Occipital lobe (tissue), 2 donors: ENCODE measurements around the gene TRPV2. TPM values are rescaled to one million over a fixed set of nuclear protein-coding genes. Genes with fewer than 3 reads are reported as not detected.
"Not testable (repeated sequence)": the region's sequence is repeated elsewhere in the genome, so short reads cannot be mapped to it uniquely, and the experiment has no call there.

Source experiments
- DNase-seq: peaks from one replicate; lab custom pipeline; 2025; lab: John Stamatoyannopoulos, UW
- total RNA-seq: library from RNA; depleted of rRNA; stranded (reverse); fragments of >200 nt; gene quantifications from one replicate; pipeline ENCODE4 v1.2.3, GENCODE V29; 2014

The TRPV2 gene, protein sequence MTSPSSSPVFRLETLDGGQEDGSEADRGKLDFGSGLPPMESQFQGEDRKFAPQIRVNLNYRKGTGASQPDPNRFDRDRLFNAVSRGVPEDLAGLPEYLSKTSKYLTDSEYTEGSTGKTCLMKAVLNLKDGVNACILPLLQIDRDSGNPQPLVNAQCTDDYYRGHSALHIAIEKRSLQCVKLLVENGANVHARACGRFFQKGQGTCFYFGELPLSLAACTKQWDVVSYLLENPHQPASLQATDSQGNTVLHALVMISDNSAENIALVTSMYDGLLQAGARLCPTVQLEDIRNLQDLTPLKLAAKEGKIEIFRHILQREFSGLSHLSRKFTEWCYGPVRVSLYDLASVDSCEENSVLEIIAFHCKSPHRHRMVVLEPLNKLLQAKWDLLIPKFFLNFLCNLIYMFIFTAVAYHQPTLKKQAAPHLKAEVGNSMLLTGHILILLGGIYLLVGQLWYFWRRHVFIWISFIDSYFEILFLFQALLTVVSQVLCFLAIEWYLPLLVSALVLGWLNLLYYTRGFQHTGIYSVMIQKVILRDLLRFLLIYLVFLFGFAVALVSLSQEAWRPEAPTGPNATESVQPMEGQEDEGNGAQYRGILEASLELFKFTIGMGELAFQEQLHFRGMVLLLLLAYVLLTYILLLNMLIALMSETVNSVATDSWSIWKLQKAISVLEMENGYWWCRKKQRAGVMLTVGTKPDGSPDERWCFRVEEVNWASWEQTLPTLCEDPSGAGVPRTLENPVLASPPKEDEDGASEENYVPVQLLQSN
- 2.0 TPM for total RNA-seq

DNA sequence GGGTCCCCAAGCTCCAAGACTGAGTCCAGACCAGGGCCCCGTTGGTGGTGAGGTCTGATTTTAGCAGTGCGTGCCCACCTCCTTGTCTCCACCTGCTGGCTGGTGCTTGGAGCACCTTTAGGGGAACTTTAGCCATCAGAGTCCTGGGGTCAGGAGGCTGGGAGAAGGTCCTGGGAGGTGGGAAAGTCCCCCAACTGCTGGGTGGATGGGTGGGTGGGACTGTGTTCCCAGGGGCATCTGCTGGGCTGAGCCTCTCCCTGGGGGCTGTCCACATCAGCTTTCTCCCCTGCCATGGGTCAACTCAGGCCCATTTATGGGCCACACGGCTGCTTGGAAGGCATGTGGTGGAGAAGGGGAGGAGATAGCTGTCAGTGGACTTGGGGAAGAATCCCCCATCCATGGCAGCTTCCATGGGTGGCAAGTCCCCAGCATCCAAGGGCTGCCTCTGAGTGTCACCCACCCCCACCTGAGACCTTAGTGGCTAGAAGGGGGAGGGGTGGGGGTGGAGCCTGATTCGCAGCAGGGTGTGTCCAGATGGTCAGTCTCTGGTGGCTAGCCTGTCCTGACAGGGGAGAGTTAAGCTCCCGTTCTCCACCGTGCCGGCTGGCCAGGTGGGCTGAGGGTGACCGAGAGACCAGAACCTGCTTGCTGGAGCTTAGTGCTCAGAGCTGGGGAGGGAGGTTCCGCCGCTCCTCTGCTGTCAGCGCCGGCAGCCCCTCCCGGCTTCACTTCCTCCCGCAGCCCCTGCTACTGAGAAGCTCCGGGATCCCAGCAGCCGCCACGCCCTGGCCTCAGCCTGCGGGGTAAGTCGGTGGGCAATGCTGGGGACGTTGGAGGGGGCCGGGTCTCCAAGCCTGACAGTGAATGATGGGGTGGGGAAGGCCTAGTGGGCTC is at the start of gene TRPV2:
Gene TRPV2 (plus strand): TSS at position 541 of the 894 bp plus-strand sequence. CDS start 2,098 bp downstream, outside the sequence.
- no peak for DNase-seq

DNA sequence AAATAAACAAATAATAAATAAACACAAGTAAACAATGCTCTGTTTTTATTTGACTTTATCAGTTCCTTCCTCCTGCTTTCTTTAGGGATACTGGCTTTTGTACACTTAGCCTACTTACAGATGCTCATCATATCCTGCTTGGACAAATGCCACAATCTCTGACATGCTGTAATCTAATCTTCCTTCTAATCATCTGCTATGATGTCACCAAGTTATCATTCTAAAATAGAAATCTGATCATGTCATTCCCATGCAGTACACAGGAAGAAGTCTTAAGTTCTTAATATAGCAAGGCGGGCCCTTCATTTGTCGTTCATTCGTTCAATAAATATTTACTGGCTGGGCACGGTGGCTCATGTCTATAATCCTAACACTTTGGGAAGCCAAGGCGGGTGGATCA is 43.6 kb upstream of the TRPV2 start:
- no peak for DNase-seq

DNA sequence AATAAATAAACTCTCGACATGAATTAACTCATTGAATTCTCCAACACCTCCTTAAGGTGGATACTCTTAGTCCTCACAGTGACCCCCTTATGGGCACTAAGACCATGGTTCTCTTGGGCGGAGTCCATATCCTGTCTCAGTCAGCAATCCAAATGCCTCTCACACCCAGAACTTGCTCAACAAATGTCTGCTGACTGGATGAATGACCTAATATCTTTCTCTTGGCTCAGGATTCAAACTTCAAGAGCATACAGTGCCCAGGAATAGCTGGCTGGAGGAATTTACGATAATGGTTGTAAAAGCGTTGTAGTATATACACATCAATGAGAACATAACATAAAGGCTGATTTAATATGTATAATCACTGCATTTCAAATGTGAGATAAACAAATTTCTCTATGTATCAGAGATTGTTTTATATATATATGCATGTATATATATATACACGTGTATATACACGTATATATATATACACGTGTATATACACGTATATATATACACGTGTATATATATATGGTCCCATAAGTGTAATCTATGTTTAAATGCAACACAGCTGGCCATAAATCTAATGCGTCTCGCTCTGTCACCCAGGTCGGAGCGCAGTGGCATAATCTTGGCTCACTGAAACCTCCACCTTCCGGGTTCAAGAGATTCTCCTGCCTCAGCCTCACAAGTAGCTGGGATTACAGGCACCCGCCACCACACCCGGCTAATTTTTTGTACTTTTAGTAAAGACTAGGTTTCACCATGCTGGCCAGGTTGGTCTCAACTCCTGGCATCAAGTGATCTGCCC is 41.0 kb upstream of the TRPV2 start:
- DNase-seq: no peak

DNA sequence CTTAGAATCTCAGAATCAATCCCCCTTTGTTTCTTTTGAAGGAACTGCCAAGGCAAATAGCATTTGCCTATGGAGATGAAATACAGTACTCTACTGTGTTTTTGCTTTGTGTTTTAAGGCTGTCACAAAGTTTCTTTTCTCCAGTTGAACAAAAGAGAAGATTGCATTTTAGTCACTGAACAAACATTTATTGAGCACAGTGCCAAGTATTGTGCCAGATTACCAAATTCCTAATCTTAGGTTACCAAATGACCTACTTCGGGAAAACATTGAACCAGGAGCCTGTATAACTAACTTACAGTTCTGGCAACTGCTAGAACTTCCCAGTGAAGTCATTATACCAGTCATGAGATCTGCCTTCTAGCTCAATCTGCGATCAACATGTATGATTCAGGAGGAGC is 37.4 kb upstream of the TRPV2 start:
- no peak for DNase-seq

DNA sequence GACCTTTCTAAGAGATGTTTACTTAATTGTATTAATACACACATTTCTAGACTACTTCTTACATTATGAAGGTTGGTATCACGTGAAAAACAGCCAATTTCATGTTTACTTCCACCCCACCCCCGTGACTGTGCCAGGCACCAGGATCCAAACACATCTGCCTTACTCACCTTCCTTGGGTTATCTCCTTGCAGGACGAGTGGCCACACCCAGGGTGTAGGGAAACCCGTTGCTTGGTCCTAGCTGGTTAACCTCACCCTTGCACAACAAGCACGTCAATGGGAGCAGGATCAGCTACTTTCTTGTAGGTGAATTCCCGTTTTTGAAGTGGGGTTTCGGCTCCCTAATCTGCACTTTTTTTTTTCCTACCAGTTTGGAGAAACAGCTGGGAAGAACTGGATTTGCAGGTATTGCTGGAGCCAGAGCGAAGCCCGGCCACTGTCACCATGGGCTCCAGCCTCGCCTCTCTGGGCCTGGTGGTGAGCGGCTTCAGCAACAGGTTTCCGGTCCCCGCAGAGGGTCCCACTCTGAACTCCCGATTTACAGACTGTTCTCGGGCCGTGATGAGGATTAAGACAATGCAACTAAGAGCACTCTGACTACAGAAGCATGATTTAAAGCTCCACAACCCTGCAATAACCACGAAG is 36.6 kb upstream of the TRPV2 start:
- no peak for DNase-seq

DNA sequence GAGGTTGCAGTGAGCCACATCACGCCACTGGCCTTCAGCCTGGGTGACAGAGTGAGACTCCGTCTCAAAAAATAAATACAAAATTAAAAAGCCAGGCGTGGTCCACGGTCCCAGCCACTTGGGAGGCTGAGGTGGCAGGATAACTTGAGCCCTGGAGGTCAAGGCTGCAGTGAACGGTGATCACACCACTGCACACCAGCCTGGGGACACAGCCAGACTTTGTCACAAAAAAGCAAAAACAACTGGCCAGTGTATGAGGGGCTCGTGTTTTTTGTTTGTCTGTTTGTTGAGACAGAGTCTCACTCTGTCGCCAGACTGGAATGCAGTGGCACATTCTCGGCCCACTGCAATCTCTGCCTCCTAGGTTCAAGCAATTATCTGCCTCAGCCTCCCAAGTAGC is 35.7 kb upstream of the TRPV2 start:
- no peak for DNase-seq

DNA sequence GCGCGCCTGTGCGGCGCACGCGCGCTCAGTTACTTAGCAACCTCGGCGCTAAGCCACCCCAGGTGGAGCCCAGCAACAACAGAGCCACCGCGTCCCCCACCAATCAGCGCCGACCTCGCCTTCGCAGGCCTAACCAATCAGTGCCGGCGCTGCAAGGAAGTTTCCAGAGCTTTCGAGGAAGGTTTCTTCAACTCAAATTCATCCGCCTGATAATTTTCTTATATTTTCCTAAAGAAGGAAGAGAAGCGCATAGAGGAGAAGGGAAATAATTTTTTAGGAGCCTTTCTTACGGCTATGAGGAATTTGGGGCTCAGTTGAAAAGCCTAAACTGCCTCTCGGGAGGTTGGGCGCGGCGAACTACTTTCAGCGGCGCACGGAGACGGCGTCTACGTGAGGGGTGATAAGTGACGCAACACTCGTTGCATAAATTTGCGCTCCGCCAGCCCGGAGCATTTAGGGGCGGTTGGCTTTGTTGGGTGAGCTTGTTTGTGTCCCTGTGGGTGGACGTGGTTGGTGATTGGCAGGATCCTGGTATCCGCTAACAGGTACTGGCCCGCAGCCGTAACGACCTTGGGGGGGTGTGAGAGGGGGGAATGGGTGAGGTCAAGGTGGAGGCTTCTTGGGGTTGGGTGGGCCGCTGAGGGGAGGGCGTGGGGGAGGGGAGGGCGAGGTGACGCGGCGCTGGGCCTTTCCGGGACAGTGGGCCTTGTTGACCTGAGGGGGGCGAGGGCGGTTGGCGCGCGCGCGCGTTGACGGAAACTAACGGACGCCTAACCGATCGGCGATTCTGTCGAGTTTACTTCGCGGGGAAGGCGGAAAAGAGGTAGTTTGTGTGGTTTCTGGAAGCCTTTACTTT is 34.5 kb upstream of the TRPV2 start, which contains the start of gene UBB:
Gene UBB (plus strand): TSS at position 452 of the 856 bp plus-strand sequence. CDS start 817 bp downstream, outside the sequence.
- peak; percentile 79 for DNase-seq

DNA sequence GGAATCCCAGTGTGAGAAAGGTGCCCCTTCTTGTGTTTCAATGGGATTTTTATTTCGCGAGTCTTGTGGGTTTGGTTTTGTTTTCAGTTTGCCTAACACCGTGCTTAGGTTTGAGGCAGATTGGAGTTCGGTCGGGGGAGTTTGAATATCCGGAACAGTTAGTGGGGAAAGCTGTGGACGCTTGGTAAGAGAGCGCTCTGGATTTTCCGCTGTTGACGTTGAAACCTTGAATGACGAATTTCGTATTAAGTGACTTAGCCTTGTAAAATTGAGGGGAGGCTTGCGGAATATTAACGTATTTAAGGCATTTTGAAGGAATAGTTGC is 33.9 kb upstream of the TRPV2 start:
- DNase-seq: no peak

DNA sequence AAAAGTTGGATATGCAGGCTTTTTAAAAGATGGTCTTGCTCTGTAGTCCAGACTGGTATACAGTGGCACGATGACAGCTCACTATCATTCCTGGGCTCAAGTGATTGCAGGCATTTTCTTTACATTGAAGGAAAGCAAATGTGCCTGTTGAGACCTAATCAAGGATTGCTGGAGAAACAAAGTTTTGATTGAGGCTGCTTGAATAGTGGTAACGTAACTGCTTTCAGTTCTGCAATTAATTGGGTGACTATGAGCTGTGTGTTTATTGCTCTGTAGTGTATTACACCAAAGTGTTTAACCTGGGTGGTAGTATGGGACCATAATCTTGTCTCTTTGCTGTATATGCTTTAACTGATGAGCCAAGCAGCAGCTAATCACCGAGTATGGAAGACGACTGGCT is 32.2 kb upstream of the TRPV2 start:
- no peak for DNase-seq

DNA sequence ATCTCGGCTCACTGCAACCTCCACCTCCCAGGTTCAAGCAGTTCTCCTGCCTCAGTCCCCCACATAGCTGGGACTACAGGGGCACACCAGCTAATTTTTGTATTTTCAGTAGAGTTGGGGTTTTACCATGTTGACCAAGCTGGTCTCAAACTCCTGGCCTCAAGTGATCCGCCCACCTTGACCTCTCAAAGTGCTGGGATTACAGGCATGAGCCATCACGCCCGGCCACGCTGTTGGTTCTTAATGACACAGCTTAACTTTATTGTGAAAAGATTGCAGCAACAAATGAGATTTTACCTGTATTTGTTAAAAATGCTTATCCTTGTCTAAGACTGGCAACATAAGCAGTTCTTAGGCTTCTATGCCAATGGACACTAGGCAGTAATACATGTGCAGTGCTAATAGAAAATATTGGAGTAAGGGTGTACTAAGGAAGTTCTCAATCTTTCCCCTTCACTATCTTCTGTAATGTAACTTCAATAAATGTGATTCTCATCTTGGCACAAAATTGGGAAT is 31.5 kb upstream of the TRPV2 start:
- no peak for DNase-seq

DNA sequence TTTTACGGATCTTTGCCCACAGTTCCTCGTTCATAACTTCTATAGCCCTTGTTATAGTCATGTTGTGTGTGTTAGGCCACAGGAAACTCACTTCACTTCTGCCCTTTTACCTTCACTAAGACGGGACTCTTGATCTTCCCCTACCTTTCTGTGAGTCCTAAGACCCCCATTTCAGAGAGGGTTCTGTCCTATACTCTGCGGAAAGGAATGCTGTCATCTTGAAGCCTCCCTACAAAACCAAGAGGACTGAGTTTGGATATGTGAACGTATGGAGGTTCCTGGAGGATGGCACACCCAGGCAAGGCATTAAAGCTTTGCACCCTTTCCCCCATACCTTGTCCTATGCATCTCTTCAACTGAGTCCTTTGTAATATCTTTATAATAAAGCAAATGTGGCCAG is 30.8 kb upstream of the TRPV2 start:
- DNase-seq: no peak

DNA sequence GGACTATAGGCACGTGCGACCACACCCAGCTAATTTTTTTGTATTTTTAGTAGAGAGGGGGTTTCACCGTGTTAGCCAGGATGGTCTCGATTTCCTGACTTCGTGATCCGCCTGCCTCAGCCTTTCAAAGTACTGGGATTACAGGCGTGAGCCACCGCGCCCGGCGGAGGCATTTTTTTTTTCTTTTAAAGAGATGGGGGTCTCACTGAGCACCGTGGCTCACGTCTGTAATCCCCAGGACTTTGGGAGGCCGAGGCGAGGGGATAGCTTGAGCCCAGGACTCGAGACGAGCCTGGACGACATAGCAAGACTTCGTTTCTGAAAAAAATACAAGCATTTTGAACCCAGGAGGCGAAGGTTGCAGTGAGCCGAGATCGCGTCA is 29.3 kb upstream of the TRPV2 start:
- DNase-seq: not testable (repeated sequence)

DNA sequence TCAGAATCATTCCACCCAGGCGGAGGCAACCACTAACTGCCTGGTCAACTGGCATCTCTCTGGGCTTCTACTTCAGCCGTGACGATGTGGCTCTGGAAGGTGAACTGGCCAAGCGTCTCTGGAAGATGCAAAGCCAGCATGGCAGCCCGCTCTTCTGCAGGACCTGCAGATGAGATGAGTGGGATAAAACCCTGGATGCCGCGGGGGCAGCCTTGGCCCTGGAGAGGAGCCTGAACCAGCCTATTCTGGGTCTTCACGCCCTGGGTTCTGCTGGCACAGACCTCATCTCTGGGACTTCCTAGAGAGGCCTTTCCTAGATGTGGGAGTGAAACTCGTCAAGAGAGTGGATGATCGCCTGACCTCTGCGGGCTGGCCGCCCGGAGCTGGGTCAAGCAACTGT is 23.9 kb upstream of the TRPV2 start:
- no peak for DNase-seq

DNA sequence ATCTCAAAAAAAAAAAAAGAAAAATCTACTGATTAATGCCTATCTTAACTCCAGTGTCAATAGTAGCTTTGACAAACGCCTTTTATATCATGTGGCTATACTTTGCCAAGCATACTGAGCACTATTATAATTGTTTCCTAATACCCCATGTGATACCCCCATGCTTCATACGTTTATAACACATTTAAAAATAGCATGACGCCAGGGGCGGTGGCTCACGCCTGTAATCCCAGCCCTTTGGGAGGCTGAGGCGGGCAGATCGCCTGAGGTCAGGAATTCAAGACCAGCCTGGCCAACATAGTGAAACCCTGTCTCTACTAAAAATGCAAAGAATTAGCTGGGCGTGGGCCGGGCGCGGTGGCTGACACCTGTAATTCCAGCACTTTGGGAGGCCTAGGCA is 22.9 kb upstream of the TRPV2 start:
- not testable (repeated sequence) for DNase-seq

DNA sequence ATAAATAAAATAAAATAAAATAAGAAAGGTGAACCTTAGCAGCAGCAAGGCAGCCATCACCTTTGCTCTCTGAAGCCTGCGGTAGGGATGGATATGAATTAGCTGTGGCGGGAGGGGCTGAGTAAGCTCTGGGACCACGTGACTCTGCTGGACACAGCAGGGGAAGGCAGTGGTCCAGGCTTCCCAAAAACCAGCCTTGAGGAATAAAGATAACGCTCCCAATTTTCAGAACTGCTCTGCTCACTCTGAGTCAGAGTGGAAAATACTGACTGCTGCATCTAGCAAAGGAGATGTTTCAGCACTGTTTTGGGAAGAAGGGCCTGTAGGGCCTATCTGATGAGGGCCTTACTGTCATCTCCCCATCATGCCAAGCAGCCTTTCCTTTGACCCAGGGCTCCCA is 19.5 kb upstream of the TRPV2 start:
- DNase-seq: not testable (repeated sequence)

DNA sequence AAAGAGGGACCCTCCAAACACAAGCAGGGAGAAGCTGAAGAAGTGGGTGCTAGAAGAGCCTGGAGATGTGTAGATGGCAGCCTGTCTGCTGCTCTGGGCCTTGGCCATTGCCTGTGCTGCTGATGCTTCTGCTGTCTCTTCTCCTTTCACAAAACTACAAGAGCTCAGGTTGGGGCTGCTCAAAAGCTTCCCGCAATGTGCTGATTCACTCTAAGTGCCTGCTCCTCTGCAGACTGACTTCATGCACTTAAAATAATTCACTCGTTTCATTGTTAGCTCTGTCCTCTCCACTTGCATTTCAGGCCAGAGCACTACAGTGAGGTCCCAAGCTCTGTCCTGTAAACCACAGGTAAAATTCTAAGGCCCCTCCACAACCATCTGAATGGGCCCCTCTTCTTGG is 18.7 kb upstream of the TRPV2 start:
- peak; percentile 26 for DNase-seq

DNA sequence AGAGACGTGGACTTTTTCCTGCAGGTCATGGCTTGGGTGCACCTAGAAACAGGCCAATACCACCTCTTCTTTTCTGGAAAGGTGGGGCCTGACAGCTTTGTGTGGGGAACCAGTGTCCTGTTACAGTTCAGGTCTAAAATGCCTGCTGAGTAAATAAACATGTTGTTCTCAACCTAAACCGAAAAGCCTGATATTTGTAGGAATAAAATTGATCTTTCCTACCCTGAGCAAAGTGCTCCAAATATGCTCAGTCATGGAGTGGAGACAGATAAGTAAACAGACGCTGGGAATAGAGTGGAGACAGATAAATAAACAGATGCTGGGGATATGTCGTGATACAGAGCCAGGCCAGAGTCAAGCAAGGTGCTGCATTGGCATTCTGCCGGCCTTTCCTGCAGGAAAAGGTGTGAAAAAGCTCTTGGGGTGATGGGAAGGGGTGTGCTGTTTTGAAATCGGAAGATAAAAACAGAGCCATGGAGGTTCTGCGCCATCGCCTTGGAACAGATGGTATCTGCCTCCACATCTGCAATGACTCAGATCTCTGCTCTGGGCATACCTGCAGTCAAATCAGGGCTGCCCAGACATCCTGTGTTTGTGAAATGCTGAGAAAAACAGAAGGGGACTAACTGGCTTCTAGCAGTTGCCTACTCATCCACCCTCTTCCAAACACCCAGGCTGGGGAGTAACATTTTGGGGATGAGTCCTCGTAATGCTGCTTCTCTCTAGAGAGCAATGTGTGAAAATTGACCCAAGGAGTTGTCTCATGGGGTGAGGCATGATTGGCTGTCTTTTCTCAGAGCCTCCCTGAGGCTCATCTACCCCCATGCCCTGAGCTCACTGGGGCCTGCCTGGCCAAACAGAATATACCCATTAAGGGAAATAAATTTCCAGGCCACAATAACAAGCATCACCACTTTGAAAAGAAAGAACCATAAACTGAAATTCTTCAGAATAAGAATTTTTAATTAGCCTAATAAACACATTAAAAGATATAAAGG is 16.8 kb upstream of the TRPV2 start:
- DNase-seq: peak; percentile 38

DNA sequence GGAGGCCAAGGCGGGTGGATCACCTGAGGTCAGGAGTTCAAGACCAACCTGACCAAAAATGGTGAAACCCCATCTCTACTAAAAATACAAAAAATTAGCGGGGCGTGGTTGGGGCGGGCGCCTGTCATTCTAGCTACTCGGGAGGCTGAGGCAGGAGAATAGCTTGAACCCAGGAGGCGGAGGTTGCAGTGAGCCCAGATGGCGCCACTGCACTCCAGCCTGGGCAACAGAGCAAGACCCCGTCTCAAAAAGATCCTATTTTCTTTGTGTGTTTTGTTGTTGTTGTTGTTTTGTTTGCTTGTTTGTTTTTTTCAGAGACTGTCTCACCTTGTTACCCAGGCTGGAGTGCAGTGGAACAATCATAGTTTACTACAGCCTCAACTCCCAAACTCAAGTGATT is 11.5 kb upstream of the TRPV2 start:
- not testable (repeated sequence) for DNase-seq
